Measurements from ENCODE around the gene DPP7. TPM values are rescaled to one million over a fixed set of nuclear protein-coding genes. Genes with fewer than 3 reads are reported as not detected.
A peak's percentile ranks its signal among the peaks of the same experiment; 100 is the strongest.

DPP7 gene
- total and polyA plus RNA-seq, 9 of the 15 experiments (the other 6 are each of a cell fraction or from before 2014, with no cell fraction given) = 0.99 to 365 (median 132) TPM

DNA sequence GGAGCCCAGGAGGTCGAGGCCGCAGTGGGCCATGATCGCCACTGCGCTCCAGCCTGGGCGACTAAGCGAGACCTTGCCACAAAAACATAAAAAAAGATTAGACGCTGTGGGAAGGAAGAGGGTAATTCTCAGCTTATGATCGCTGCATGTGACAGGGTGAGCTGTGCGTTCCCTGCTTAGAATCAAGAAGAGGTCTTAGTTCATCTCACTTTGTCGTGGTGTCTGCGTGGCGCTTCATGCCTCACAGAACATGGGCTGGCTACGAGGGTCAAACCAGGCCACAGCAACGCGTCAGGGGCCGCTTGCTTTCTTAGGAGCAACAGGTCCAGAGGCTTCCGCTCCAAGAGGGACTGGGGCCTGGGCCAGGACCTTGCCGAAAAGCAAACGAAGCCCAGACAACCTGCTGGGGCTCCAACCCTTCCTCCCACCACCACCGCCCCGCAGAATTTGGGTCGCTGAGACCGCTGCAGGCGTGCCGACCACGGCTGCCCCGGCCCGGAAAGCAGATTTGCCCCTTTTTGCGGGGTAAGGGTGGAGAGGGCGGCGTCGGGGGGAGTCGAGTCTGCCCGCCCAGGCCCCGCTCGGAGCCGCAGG lies 14.4 kb upstream of the DPP7 start (continued):
- TF ChIP-seq, protein P1, sequence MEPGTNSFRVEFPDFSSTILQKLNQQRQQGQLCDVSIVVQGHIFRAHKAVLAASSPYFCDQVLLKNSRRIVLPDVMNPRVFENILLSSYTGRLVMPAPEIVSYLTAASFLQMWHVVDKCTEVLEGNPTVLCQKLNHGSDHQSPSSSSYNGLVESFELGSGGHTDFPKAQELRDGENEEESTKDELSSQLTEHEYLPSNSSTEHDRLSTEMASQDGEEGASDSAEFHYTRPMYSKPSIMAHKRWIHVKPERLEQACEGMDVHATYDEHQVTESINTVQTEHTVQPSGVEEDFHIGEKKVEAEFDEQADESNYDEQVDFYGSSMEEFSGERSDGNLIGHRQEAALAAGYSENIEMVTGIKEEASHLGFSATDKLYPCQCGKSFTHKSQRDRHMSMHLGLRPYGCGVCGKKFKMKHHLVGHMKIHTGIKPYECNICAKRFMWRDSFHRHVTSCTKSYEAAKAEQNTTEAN (CRISPR knock-in tag; IDR thresholded peaks at IDR 0.05) = no peak
- TF ChIP-seq NBN (IDR thresholded peaks at IDR 0.05; ENCODE audit: low read depth) = no peak
- peak; percentile 44; the same call in 1 of the 2 replicates for TF ChIP-seq SMARCA4 (IDR thresholded peaks at IDR 0.05)
- 0 out of 2 replicates have a peak, but pooled peaks have one; percentile 39 for TF ChIP-seq HDGF (IDR thresholded peaks at IDR 0.05)
- no peak for TF ChIP-seq PHF8 (IDR thresholded peaks at IDR 0.05; ENCODE audit: borderline replicate concordance, low read length)
- TF ChIP-seq SUPT5H (IDR thresholded peaks at IDR 0.05) = no peak
- TF ChIP-seq, protein P2, sequence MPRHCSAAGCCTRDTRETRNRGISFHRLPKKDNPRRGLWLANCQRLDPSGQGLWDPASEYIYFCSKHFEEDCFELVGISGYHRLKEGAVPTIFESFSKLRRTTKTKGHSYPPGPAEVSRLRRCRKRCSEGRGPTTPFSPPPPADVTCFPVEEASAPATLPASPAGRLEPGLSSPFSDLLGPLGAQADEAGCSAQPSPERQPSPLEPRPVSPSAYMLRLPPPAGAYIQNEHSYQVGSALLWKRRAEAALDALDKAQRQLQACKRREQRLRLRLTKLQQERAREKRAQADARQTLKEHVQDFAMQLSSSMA (CRISPR knock-in tag; IDR thresholded peaks at IDR 0.05) = no peak
- no peak for TF ChIP-seq MECOM (CRISPR knock-in tag; IDR thresholded peaks at IDR 0.05)
- no peak for TF ChIP-seq NR3C1 (CRISPR knock-in tag; IDR thresholded peaks at IDR 0.05)
- TF ChIP-seq RBBP5 (IDR thresholded peaks at IDR 0.05; ENCODE audit: borderline replicate concordance, insufficient read depth, low read length, poor library complexity, severe bottlenecking) = no peak
- TF ChIP-seq MEIS2 (IDR thresholded peaks at IDR 0.05; ENCODE audit: partially characterized antibody) = no peak
- no peak for TF ChIP-seq ATF1 (CRISPR knock-in tag; IDR thresholded peaks at IDR 0.05)
- no peak for TF ChIP-seq ATF1 (tag; IDR thresholded peaks at IDR 0.05)
- TF ChIP-seq, protein P3, sequence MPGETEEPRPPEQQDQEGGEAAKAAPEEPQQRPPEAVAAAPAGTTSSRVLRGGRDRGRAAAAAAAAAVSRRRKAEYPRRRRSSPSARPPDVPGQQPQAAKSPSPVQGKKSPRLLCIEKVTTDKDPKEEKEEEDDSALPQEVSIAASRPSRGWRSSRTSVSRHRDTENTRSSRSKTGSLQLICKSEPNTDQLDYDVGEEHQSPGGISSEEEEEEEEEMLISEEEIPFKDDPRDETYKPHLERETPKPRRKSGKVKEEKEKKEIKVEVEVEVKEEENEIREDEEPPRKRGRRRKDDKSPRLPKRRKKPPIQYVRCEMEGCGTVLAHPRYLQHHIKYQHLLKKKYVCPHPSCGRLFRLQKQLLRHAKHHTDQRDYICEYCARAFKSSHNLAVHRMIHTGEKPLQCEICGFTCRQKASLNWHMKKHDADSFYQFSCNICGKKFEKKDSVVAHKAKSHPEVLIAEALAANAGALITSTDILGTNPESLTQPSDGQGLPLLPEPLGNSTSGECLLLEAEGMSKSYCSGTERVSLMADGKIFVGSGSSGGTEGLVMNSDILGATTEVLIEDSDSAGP (CRISPR knock-in tag; IDR thresholded peaks at IDR 0.05) = 0 out of 2 replicates have a peak, but pooled peaks have one; percentile 14
- peak; percentile 35 for TF ChIP-seq L3MBTL2 (IDR thresholded peaks at IDR 0.05)
- TF ChIP-seq KAT7 (CRISPR knock-in tag; IDR thresholded peaks at IDR 0.05; ENCODE audit: borderline replicate concordance) = peak; percentile 74
- TF ChIP-seq MTA3 (IDR thresholded peaks at IDR 0.05; ENCODE audit: borderline replicate concordance) = no peak
- TF ChIP-seq, protein P4, sequence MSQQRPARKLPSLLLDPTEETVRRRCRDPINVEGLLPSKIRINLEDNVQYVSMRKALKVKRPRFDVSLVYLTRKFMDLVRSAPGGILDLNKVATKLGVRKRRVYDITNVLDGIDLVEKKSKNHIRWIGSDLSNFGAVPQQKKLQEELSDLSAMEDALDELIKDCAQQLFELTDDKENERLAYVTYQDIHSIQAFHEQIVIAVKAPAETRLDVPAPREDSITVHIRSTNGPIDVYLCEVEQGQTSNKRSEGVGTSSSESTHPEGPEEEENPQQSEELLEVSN (IDR thresholded peaks at IDR 0.05; ENCODE audit: borderline replicate concordance in 1 of 2, extremely low read depth in 1 of 2, insufficient read depth in 1 of 2, insufficient read length in 1 of 2, low read depth in 1 of 2, low read length in 1 of 2, poor library complexity in 1 of 2, severe bottlenecking in 1 of 2) = peak; percentile 12 to 45
- TF ChIP-seq CBFB (CRISPR knock-in tag; IDR thresholded peaks at IDR 0.05) = no peak; the same call in 1 of the 2 replicates
- TF ChIP-seq RFX1 (IDR thresholded peaks at IDR 0.05) = no peak
- no peak for TF ChIP-seq KAT8 (IDR thresholded peaks at IDR 0.05; ENCODE audit: low read depth)
- no peak for TF ChIP-seq KLF10 (CRISPR knock-in tag; IDR thresholded peaks at IDR 0.05)
- TF ChIP-seq RBM39 (optimal IDR thresholded peaks at IDR 0.05; ENCODE audit: low read depth, low read length) = no peak
- no peak for TF ChIP-seq ZNF274 (IDR thresholded peaks at IDR 0.05; ENCODE audit: borderline replicate concordance, low read depth, low read length)
- TF ChIP-seq SP1 (CRISPR knock-in tag; IDR thresholded peaks at IDR 0.05) = no peak
- no peak for TF ChIP-seq CHD1 (IDR thresholded peaks at IDR 0.05; ENCODE audit: low read length)
- TF ChIP-seq ZNF23 (CRISPR knock-in tag; IDR thresholded peaks at IDR 0.05) = no peak

Data from K562 (cell line).